Left cardiac atrium (tissue), 4 donors: Measurements from ENCODE around the gene PTPRN2. TPM values are rescaled to one million over a fixed set of nuclear protein-coding genes. Genes with fewer than 3 reads are reported as not detected.

Source experiments
- ATAC-seq, 2 donors: fragments of 200-7000 bp; cut with Tn5 transposase; one replicate each; pipeline ENCODE4 v1.9.1; 2020; ENCODE audit warnings: mild to moderate bottlenecking in 2 of 2, moderate library complexity in 2 of 2
- DNase-seq: peaks from one replicate; pipeline ENCODE4 v3.0.0-alpha.2; 2020
- intact Hi-C, 2 donors: fragments of 100-400 bp; cut with DNase I; formaldehyde crosslinking; loops; one replicate each; pipeline versions ENCODE4 v1.14.1 to v1.15.1; 2022 to 2023
- total RNA-seq, 2 donors: library from RNA; stranded (reverse); fragmentation: NEBNext Ultra II Directional; extraction: Animal tissue kit (Norgen Biotek cat#: 25700); gene quantifications; one replicate each; pipeline ENCODE4 v1.2.1, GENCODE V29; 2021
- donor health status: DM: no; HTN: yes; CAD: no.
- donor health status: DM: no; HTN: yes; CAD: no; lungs with severe emphysema.
- donor health status: DM: yes; HTN: yes; CAD: no.
- donor health status: Dilated cardiomyopathy.

The PTPRN2 gene
- total RNA-seq, 2 donors from 2014 or later: 1.9 to 2.3 TPM

GRCh38 chr7:158265743-158266080 is 321.9 kb downstream of the PTPRN2 start:
- ATAC-seq (no peak), DNase-seq (no peak)

GRCh38 chr7:158264881-158265742 is 322.5 kb downstream of the PTPRN2 start:
- intact Hi-C loops: no loop called here
- ATAC-seq (no peak), DNase-seq (no peak)

More at GRCh38 chr7:158265743-158266080, 321.9 kb downstream of the PTPRN2 start:
- intact Hi-C loops: no loop called here

- DNase-seq (no peak), ATAC-seq (no peak)
- intact Hi-C loops: no loop called here
Measured at GRCh38 chr7:158263964-158264748, 323.5 kb downstream of the PTPRN2 start.

- intact Hi-C loops: no loop called here
- DNase-seq: no peak
- no peak for ATAC-seq
Measured at GRCh38 chr7:158263110-158263963, 324.3 kb downstream of the PTPRN2 start.

GRCh38 chr7:158262284-158263109 is 325.1 kb downstream of the PTPRN2 start:
- no peak for DNase-seq
- intact Hi-C loops: no loop called here
- no peak for ATAC-seq

- ATAC-seq: no peak
- intact Hi-C loops: no loop called here
Measured at GRCh38 chr7:158261362-158262235, 326.0 kb downstream of the PTPRN2 start.

GRCh38 chr7:158260567-158261361 is 326.9 kb downstream of the PTPRN2 start:
- no peak for ATAC-seq
- DNase-seq: no peak
- intact Hi-C loops: no loop called here

More at GRCh38 chr7:158261362-158262235, 326.0 kb downstream of the PTPRN2 start:
- DNase-seq: no peak

- ATAC-seq: no peak
- DNase-seq: no peak
- intact Hi-C loops: no loop called here
Measured at GRCh38 chr7:158259671-158260418, 327.8 kb downstream of the PTPRN2 start.

- no peak for ATAC-seq
- DNase-seq: no peak
- intact Hi-C loops: no loop called here
Measured at GRCh38 chr7:158259141-158259540, 328.5 kb downstream of the PTPRN2 start.

GRCh38 chr7:158258411-158259130 is 329.1 kb downstream of the PTPRN2 start:
- ATAC-seq (no peak), DNase-seq (no peak)
- intact Hi-C loops: no loop called here

GRCh38 chr7:158257516-158258410 is 329.9 kb downstream of the PTPRN2 start:
- intact Hi-C loops: no loop called here
- ATAC-seq: no peak
- no peak for DNase-seq

- intact Hi-C loops: no loop called here
- DNase-seq: no peak
- no peak for ATAC-seq
Measured at GRCh38 chr7:158257001-158257400, 330.6 kb downstream of the PTPRN2 start.

- DNase-seq: no peak
- ATAC-seq: no peak
- intact Hi-C loops: no loop called here
Measured at GRCh38 chr7:158256091-158256816, 331.4 kb downstream of the PTPRN2 start.

GRCh38 chr7:158255558-158255957 is 332.1 kb downstream of the PTPRN2 start:
- intact Hi-C loops: no loop called here
- ATAC-seq: no peak
- DNase-seq: no peak
